K562 (cell line): ENCODE results near the gene SERP1. TPM values are rescaled to one million over a fixed set of nuclear protein-coding genes. Genes with fewer than 3 reads are reported as not detected.

Experiments used
- ATAC-seq: fragments of 200-7000 bp; cut with Tn5 transposase; 3 replicates; pipeline ENCODE4 v1.9.1; 2020; ENCODE audit warnings: moderate library complexity
- BruUV-seq: library from RNA; stranded (reverse); fragments of 400-500 nt; replicated peaks from 2 replicates; lab custom pipeline; 2021; lab: Mats Ljungman, UMichigan
- CTCF ChIA-PET: fragments of 300-600 bp; formaldehyde crosslinking; extraction: SDS; loops from one replicate; lab custom pipeline; 2021; ENCODE audit warnings: low intra/inter-chr PET ratio; lab: Yijun Ruan, JAX
- POLR2A ChIA-PET: fragments of 300-600, 350-650 bp; sonication (Branson Sonifier 250); formaldehyde crosslinking; extraction: SDS; loops from one replicate; lab custom pipeline; 2021; ENCODE audit warnings: antibody characterized with exemption, inconsistent platforms; lab: Yijun Ruan, JAX
- DNase-seq, 4 experiments: peaks; one replicate each; pipeline versions ENCODE4 v3.0.0 to v3.0.0-alpha.2; 2011 to 2018; ENCODE audit warnings: low spot score in 3 of 4, mixed read lengths in 3 of 4; ENCODE audit errors: extremely low read depth in 1 of 4
- FAIRE-seq: peaks from 2 replicates; lab custom pipeline; 2011; peaks lifted over from hg19 to GRCh38; lab: Jason Lieb, UNC
- H2AFZ ChIP-seq: 2 replicates; pipeline ENCODE4 v1.6.0; 2011; ENCODE audit warnings: low read depth, low read length, control low read depth, inconsistent platforms
- H3K27ac ChIP-seq: fragments of 200-600 bp; 3 replicates; pipeline ENCODE4 v1.8.0; 2011; ENCODE audit warnings: low read depth, mild to moderate bottlenecking, control low read depth, inconsistent platforms, low read length, moderate library complexity, mixed read lengths; ENCODE audit errors: extremely low read depth
- H3K27me3 ChIP-seq, 2 experiments: fragments of 300-600 bp in 1 of 2; 2 replicates in 1 of 2; 3 replicates in 1 of 2; pipeline versions ENCODE4 v1.6.0 to v1.8.0; 2011; ENCODE audit warnings: inconsistent platforms in 2 of 2, low read length in 2 of 2, mild to moderate bottlenecking in 1 of 2, mixed read lengths in 1 of 2, moderate library complexity in 1 of 2; ENCODE audit not compliant: control insufficient read depth in 2 of 2, insufficient read depth in 2 of 2
- H3K36me3 ChIP-seq: fragments of 300-600 bp; 3 replicates; pipeline ENCODE4 v1.8.0; 2011; ENCODE audit warnings: mild to moderate bottlenecking, low read length, inconsistent platforms; ENCODE audit not compliant: control insufficient read depth, insufficient read depth
- H3K4me1 ChIP-seq, 2 experiments: fragments of 200-600 bp in 1 of 2; replicated peaks in 1 of 2; 2 replicates in 1 of 2; 3 replicates in 1 of 2; pipeline versions ENCODE4 v1.5.1 to v1.8.0; 2011; ENCODE audit warnings: inconsistent platforms in 2 of 2, low read length in 2 of 2, mild to moderate bottlenecking in 1 of 2, mixed read lengths in 1 of 2, moderate library complexity in 1 of 2; ENCODE audit not compliant: control insufficient read depth in 2 of 2, insufficient read depth in 2 of 2
- H3K4me2 ChIP-seq: 2 replicates; pipeline ENCODE4 v1.6.1; 2011; ENCODE audit warnings: low read length, control low read depth, inconsistent platforms, mixed read lengths; ENCODE audit not compliant: insufficient read depth
- H3K4me3 ChIP-seq: fragments of 200-600 bp; sonication (generic), shearing (Covaris generic); 2 replicates; pipeline ENCODE4 v1.5.1; 2016; ENCODE audit warnings: control low read depth, inconsistent platforms
- H3K79me2 ChIP-seq: fragments of 200-600 bp; 3 replicates; pipeline ENCODE4 v1.8.0; 2011; ENCODE audit warnings: low read length, inconsistent platforms; ENCODE audit not compliant: control insufficient read depth, insufficient read depth
- H3K9ac ChIP-seq, 2 experiments: 2 replicates each; pipeline versions ENCODE4 v1.6.0 to v1.6.1; 2011; ENCODE audit warnings: low read depth in 2 of 2, low read length in 2 of 2, control low read depth in 1 of 2, inconsistent platforms in 1 of 2, mild to moderate bottlenecking in 1 of 2, mixed read lengths in 1 of 2; ENCODE audit not compliant: insufficient read depth in 1 of 2
- H3K9me1 ChIP-seq: one replicate; pipeline ENCODE4 v1.6.0; 2011; ENCODE audit warnings: inconsistent platforms, mild to moderate bottlenecking, low read length, moderate library complexity; ENCODE audit not compliant: control insufficient read depth, insufficient read depth
- H3K9me3 ChIP-seq: replicated peaks from 2 replicates; pipeline ENCODE4 v1.5.1; 2011; ENCODE audit warnings: low read depth, low read length, inconsistent platforms; ENCODE audit not compliant: control insufficient read depth, insufficient read depth
- H4K20me1 ChIP-seq: replicated peaks from 2 replicates; pipeline ENCODE4 v1.6.1; 2011; ENCODE audit warnings: low read length, inconsistent platforms, mixed read lengths; ENCODE audit not compliant: control insufficient read depth, insufficient read depth
- CTCF ChIP-seq, 3 experiments: IDR thresholded peaks in 2 of 3; conservative IDR thresholded peaks in 1 of 3; 2 replicates each; pipeline ENCODE4 v1.5.1; 2011 to 2012; ENCODE audit warnings: low read length in 3 of 3, mild to moderate bottlenecking in 3 of 3, control low read depth in 2 of 3, improper control_type of control experiment in 1 of 3, inconsistent platforms in 1 of 3, low read depth in 1 of 3, mixed read lengths in 1 of 3, moderate library complexity in 1 of 3; ENCODE audit not compliant: insufficient read depth in 2 of 3
- ERF ChIP-seq: fragments of 450-650 bp; formaldehyde crosslinking; IDR thresholded peaks from 2 replicates; pipeline ENCODE4 v1.4.0; 2020; ENCODE audit warnings: mild to moderate bottlenecking, mixed read lengths
- RAD21 ChIP-seq, 2 experiments: fragments of 250-450 bp in 1 of 2; fragments of 450-650 bp in 1 of 2; sonication (Bioruptor Pico) in 1 of 2; formaldehyde crosslinking in 1 of 2; IDR thresholded peaks in 1 of 2; conservative IDR thresholded peaks in 1 of 2; 2 replicates each; pipeline versions ENCODE4 v1.4.0 to v1.8.0; 2020 to 2022; ENCODE audit warnings: mild to moderate bottlenecking in 2 of 2, moderate library complexity in 1 of 2
- SP1 ChIP-seq: sonication (generic); formaldehyde crosslinking; IDR thresholded peaks from 2 replicates; pipeline ENCODE4 v1.8.1; 2022; ENCODE audit warnings: mild to moderate bottlenecking, missing genetic modification reagents
- ZNF609 ChIP-seq: sonication (generic); formaldehyde crosslinking; IDR thresholded peaks from 2 replicates; pipeline ENCODE4 v1.8.1; 2023; ENCODE audit warnings: missing genetic modification reagents, mild to moderate bottlenecking, borderline replicate concordance
- ZNF76 ChIP-seq: fragments of 250-450 bp; sonication (Bioruptor Pico); IDR thresholded peaks from 2 replicates; pipeline ENCODE4 v1.4.0; 2020; ENCODE audit warnings: mild to moderate bottlenecking, moderate library complexity, borderline replicate concordance
- WGBS: fragments of 100-300 bp; shearing (Covaris generic); methylation state at CpG from one replicate; pipeline ENCODE4 v1.1.6; 2016; ENCODE audit warnings: low coverage, mixed read lengths; ENCODE audit not compliant: insufficient coverage; ENCODE audit errors: missing lambda C conversion rate; 5-methylcytosine and 5-hydroxymethylcytosine counted together
- in situ Hi-C: fragments of 300-500 bp; cut with MboI; formaldehyde crosslinking; loops from 4 replicates; pipeline ENCODE4 v1.15.0; 2018; ENCODE audit warnings: inconsistent platforms, mixed read lengths
- intact Hi-C: fragments of 100-400 bp; cut with micrococcal nuclease; formaldehyde crosslinking; loops from 2 replicates; pipeline ENCODE4 v1.14.2; 2022
- polyA plus RNA-seq, 8 experiments: library from polyadenylated mRNA; depleted of rRNA in 4 of 8; stranded (reverse) in 5 of 8; unstranded in 3 of 8; fragments of >200 nt; fragmentation: Nextera tagmentation in 2 of 8; fragmentation: Illumina TruSeq in 1 of 8; extraction: Ambion mirVana in 2 of 8; extraction: Trizol in 1 of 8; gene quantifications; 2 replicates each; pipeline versions ENCODE4 v1.2.1 to v1.2.3, GENCODE V29; 2011 to 2014; ENCODE audit warnings: inconsistent platforms in 1 of 8, missing spikeins in 1 of 8
- total RNA-seq, 7 experiments: library from RNA; depleted of rRNA in 6 of 7; stranded (reverse); fragments of >200 nt in 6 of 7; fragmentation: Illumina TruSeq in 2 of 7; extraction: Trizol in 2 of 7; gene quantifications; 2 replicates each; pipeline versions ENCODE4 v1.2.1 to v1.2.3, GENCODE V29; 2011 to 2021; ENCODE audit warnings: low replicate concordance in 1 of 7

The SERP1 gene
- total and polyA plus RNA-seq, 9 of the 15 experiments (the other 6 are each of a cell fraction or from before 2014, with no cell fraction given): 38.6 to 443 (median 121) TPM

DNA sequence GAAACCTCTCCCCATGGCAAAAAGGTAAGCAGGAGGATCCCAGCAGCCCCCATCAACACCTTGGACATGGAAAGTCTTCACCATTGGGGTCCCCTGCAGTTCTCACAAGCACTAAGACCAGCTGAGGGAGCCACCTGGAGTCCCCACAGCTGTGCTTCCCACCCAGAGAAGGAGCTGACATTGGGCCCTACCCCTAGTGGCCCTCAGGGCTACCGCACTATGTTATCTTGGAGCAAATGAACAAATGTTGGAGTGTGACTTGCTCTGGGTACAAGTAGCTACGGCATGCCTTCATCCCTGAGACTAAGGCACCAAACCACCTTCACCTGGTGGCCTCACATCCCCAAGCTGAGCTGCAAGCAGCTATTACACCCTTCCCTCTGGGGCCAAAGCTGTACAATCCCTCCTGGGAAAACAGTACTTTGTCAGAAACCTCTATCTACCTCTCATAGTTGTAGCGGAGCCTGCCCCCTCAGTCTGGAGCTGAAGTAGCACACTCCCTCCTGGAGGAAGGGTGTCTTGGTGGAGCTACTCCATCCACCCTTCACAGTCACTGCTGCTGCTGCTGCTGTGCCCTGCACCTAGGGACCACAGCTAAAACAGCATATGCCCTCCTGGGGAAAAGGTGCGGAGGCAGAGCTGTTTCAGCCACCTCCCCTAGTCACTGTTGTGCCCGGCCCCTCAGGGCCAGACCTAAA, 42.7 kb downstream of the SERP1 start:
- TF ChIP-seq CTCF (IDR thresholded peaks at IDR 0.05 in 2 of 3, conservative IDR thresholded peaks at IDR 0.05 in 1 of 3; ENCODE audit: insufficient read depth in 2 of 3, low read depth in 1 of 3, low read length in 3 of 3): peak; percentile 17 to 71 (median 33); a peak in 4 of 6 replicates
- TF ChIP-seq ZNF609: no peak
- no peak for TF ChIP-seq ERF (CRISPR knock-in tag)
- no peak for TF ChIP-seq SP1 (CRISPR knock-in tag)
- TF ChIP-seq ZNF76 (CRISPR knock-in tag): no peak
- TF ChIP-seq RAD21 (CRISPR knock-in tag; conservative IDR thresholded peaks at IDR 0.05 in 1 of 2, IDR thresholded peaks at IDR 0.05 in 1 of 2): 0 out of 4 replicates have a peak, but pooled peaks of 1 of the 2 experiments have one; percentile 14
- TF ChIP-seq, all 486 proteins: peak for 2
- ChIA-PET CTCF (no interaction called here), POLR2A (interaction anchor here (0.6 to 0.8 kb wide), 3 partner anchors 43 to 162 kb away, joined by 3 to 4 read pairs (median 3); partner anchors contain the start of genes EIF2A and SERP1)
- Histone ChIP-seq H3K27ac (no peak overlapping the region), H3K9me1 (no peaks in the 10 kb centered on the region), H3K9ac (peak overlapping the region in 1 of 2 experiments; percentile 43; a peak in 1 of 4 replicates), H3K27me3 (peaks cover 0 to 10% of the 10 kb centered on the region in 2 experiments; a peak in 1 of 5 replicates), H2AFZ (no peak overlapping the region), H3K79me2 (no peaks in the 10 kb centered on the region), H3K4me2 (no peak overlapping the region), H3K4me3 (no peak overlapping the region), H3K36me3 (no peaks in the 10 kb centered on the region), H3K4me1 (no peaks in the 10 kb centered on the region), H3K9me3 (peaks cover 2% of the 10 kb centered on the region; the same call in 1 of the 2 replicates), H4K20me1 (no peaks in the 10 kb centered on the region)
- ATAC-seq: peak; percentile 96
- in situ Hi-C loops: loop anchor here (25.0 kb wide), 2 partner anchors 541 to 634 kb away; partner anchors contain the start of gene PFN2
- intact Hi-C loops: no loop called here
- no TSS peak for BruUV-seq
- WGBS: 16% methylated on average over 5 of the region's 5 CpGs
- no peak for FAIRE-seq
- peak in 2 of 4 experiments; percentile 25 to 29 for DNase-seq
